ENCODE results near the gene MAGI1.

DNA sequence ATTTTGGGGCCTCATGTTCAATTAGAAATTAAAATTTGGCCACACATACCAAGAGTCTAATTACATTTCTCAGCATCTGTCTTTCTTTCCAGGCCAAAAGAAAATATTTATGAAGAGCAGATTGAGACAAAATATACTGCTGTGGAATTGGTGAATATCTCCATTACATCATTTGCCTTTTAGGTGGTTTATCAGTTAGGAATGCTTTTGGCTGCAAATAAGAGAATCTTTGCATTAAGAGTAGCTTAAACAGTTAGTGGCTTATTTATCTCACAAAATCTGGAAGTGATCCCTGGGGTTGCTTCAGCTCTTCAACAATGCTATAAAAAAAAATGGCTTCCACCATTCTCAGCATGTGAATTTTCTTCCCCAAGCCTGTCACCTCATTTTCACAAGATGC, 308.7 kb downstream of the MAGI1 start:
- TF ChIP-seq, protein P1, sequence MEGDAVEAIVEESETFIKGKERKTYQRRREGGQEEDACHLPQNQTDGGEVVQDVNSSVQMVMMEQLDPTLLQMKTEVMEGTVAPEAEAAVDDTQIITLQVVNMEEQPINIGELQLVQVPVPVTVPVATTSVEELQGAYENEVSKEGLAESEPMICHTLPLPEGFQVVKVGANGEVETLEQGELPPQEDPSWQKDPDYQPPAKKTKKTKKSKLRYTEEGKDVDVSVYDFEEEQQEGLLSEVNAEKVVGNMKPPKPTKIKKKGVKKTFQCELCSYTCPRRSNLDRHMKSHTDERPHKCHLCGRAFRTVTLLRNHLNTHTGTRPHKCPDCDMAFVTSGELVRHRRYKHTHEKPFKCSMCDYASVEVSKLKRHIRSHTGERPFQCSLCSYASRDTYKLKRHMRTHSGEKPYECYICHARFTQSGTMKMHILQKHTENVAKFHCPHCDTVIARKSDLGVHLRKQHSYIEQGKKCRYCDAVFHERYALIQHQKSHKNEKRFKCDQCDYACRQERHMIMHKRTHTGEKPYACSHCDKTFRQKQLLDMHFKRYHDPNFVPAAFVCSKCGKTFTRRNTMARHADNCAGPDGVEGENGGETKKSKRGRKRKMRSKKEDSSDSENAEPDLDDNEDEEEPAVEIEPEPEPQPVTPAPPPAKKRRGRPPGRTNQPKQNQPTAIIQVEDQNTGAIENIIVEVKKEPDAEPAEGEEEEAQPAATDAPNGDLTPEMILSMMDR (IDR thresholded peaks at IDR 0.05) = no peak
- no peak for TF ChIP-seq EP300 (IDR thresholded peaks at IDR 0.05)
